Measurements from ENCODE around the gene PGA5. TPM values are rescaled to one million over a fixed set of nuclear protein-coding genes. Genes with fewer than 3 reads are reported as not detected.
A peak's percentile ranks its signal among the peaks of the same experiment; 100 is the strongest.

PGA5 gene
- total RNA-seq, 2 donors from 2014 or later, result 0.75 to 0.93 TPM

DNA sequence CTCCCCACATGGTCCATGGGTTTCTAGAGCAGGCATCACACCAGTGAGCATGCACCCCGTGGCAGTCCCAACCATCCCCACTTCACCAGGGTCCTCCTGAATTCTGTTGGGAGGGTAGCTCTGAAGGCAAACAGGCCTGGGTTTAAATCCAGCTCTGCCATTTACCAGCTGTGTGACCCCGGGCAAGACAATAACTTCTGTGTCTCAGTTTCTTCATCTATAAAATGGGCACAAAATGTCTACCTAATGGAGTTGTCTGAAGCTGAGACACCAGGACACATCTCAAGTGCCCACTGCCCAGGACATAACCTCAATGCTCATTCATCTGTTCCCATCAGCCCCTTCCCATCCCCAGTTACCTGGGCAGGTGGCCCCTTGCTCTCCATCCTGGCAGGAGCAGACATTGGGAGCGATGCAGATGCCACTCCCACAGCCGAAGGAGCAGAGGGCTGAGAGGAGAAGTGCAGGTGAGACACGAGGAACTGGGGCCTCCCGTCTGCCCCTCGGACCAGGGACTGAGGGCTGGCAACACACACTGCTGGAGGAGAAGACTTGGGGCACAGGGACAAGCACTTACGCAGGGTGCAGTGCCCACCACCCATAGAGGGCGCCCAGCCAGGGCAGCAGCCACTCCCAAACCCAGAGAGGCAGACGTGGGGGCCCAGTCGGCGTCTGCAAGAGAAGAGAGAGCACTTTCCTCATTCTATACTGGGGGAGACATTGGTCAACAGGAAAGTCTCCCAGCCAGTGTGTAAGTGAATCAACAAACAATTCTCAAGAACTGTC, 50.1 kb downstream of the PGA5 start:
- TF ChIP-seq, protein P1, sequence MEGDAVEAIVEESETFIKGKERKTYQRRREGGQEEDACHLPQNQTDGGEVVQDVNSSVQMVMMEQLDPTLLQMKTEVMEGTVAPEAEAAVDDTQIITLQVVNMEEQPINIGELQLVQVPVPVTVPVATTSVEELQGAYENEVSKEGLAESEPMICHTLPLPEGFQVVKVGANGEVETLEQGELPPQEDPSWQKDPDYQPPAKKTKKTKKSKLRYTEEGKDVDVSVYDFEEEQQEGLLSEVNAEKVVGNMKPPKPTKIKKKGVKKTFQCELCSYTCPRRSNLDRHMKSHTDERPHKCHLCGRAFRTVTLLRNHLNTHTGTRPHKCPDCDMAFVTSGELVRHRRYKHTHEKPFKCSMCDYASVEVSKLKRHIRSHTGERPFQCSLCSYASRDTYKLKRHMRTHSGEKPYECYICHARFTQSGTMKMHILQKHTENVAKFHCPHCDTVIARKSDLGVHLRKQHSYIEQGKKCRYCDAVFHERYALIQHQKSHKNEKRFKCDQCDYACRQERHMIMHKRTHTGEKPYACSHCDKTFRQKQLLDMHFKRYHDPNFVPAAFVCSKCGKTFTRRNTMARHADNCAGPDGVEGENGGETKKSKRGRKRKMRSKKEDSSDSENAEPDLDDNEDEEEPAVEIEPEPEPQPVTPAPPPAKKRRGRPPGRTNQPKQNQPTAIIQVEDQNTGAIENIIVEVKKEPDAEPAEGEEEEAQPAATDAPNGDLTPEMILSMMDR (conservative IDR thresholded peaks at IDR 0.05), result peak; percentile 61
- H3K4me1 ChIP-seq (ENCODE audit: control insufficient read depth, insufficient read depth, low read length), result no peaks in the 10 kb centered on the region
- H3K27me3 ChIP-seq (ENCODE audit: control insufficient read depth, insufficient read depth, low read length, poor library complexity, severe bottlenecking), result peaks cover 15% of the 10 kb centered on the region
- Mint-ChIP-seq H3K27me3 (ENCODE audit: insufficient read depth) (peaks cover 23% of the 10 kb centered on the region), H3K4me3 (no peak overlapping the region), H3K36me3 (ENCODE audit: low read depth) (peaks cover 10% of the 10 kb centered on the region), H3K9me3 (no peaks in the 10 kb centered on the region), H3K27ac (no peak overlapping the region), H3K4me1 (peaks cover 7% of the 10 kb centered on the region)
- peak; percentile 68 for DNase-seq
- 87 to 96% methylated on average over 4 to 12 of the region's 12 CpGs for WGBS, 2 experiments (ENCODE audit: insufficient coverage in 1 of 2, insufficient read length in 1 of 2)
- no peak overlapping the region for H3K9ac ChIP-seq (ENCODE audit: extremely low read depth, low read length, poor library complexity, severe bottlenecking)
- no peak overlapping the region for H3K4me3 ChIP-seq (ENCODE audit: low read length)
- no peaks in the 10 kb centered on the region for H3K9me3 ChIP-seq (ENCODE audit: control insufficient read depth, low read length)
- H3K27ac ChIP-seq (ENCODE audit: low read depth, low read length), result no peak overlapping the region
- no peaks in the 10 kb centered on the region for H3K36me3 ChIP-seq (ENCODE audit: control insufficient read depth, insufficient read depth, low read length)

DNA sequence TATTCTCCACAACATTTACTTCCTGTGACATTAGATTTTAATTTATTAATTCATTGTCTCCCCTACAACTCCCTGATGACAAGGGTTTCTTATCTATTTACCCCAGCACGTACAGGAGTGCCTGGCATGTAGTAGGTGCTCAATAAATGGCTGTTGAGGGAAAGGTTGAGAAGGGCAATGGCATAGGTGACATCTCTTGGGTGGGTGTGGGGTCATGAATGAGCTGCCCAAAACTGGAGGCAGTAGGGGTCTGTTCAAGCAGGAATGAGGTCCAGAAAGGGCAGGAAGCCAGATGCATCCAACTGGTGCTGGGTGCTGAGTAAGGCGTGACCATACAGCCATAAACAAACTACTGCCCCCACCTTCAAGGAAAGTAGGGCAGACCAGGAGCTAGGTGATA, 51.4 kb downstream of the PGA5 start:
- no peak overlapping the region for H3K9ac ChIP-seq (ENCODE audit: extremely low read depth, low read length, poor library complexity, severe bottlenecking)
- H3K27me3 Mint-ChIP-seq (ENCODE audit: insufficient read depth), result peaks cover 23% of the 10 kb centered on the region
- 100% methylated on average over 2 of the region's 2 CpGs; no CpG with 5 or more reads in 1 of the 2 experiments for WGBS, 2 experiments (ENCODE audit: insufficient coverage in 1 of 2, insufficient read length in 1 of 2)

DNA sequence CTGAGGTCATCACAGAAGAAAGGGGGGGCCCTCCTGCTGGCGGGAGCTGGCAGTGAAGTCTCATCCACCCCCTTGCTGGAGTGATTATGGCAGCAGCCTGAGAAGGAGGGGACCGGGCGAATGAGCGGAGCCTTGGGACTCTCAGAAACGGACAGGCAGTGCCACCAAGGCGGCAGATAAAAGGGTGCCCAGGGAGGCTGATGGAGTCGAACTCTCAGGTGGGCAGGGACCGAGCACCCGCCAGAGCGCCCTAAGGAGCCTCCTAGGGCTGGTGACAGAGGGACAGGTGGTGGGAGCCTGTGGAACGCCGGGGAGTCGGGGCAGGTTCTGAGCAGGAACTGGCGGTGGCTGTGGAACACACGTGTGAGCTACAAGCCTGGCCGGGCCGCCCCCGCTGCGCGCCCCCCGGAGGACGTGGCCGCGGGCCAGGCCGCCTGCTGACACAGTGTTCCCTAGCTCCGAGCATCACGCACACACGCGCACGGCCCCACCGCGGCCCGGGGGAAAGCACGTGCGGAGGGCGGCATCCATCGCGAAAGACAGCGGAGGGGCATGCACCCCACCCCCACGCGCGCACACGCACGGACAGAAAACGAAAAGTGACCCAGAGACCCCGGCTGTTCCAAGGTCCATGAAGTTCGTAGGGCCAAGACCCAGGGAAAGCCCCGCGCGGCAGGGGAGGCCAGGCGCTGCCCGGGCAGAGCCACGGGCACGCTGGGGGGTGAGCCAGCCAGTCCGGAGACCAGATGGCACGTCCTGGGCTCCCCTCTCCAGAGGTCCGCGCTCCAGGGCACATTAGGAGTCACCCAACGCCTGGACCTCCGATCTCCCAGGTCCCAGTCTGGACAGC, 53.1 kb downstream of the PGA5 start:
- H3K36me3 ChIP-seq (ENCODE audit: control insufficient read depth, insufficient read depth, low read length), result peaks cover 19% of the 10 kb centered on the region

More for the DNA sequence above, 51.4 kb downstream of the PGA5 start:
- TF ChIP-seq, protein P1 (conservative IDR thresholded peaks at IDR 0.05), result no peak
- Histone ChIP-seq H3K4me1 (ENCODE audit: control insufficient read depth, insufficient read depth, low read length) (no peaks in the 10 kb centered on the region), H3K9me3 (ENCODE audit: control insufficient read depth, low read length) (no peaks in the 10 kb centered on the region), H3K27ac (ENCODE audit: low read depth, low read length) (no peak overlapping the region), H3K36me3 (ENCODE audit: control insufficient read depth, insufficient read depth, low read length) (peaks cover 2% of the 10 kb centered on the region), H3K4me3 (ENCODE audit: low read length) (no peak overlapping the region), H3K27me3 (ENCODE audit: control insufficient read depth, insufficient read depth, low read length, poor library complexity, severe bottlenecking) (peaks cover 15% of the 10 kb centered on the region)
- H3K36me3 Mint-ChIP-seq (ENCODE audit: low read depth), result peaks cover 10% of the 10 kb centered on the region
- DNase-seq, result no peak
- no peaks in the 10 kb centered on the region for H3K9me3 Mint-ChIP-seq
- no peak overlapping the region for H3K27ac Mint-ChIP-seq
- peaks cover 7% of the 10 kb centered on the region for H3K4me1 Mint-ChIP-seq
- H3K4me3 Mint-ChIP-seq, result no peak overlapping the region

More for the DNA sequence above, 53.1 kb downstream of the PGA5 start:
- peak; percentile 74 for DNase-seq
- Mint-ChIP-seq H3K4me3 (peak overlapping the region; percentile 63), H3K27ac (no peak overlapping the region), H3K4me1 (peaks cover 7% of the 10 kb centered on the region), H3K9me3 (no peaks in the 10 kb centered on the region), H3K36me3 (ENCODE audit: low read depth) (peaks cover 19% of the 10 kb centered on the region), H3K27me3 (ENCODE audit: insufficient read depth) (peaks cover 23% of the 10 kb centered on the region)
- Histone ChIP-seq H3K27ac (ENCODE audit: low read depth, low read length) (no peak overlapping the region), H3K4me3 (ENCODE audit: low read length) (peak overlapping the region; percentile 83), H3K27me3 (ENCODE audit: control insufficient read depth, insufficient read depth, low read length, poor library complexity, severe bottlenecking) (peaks cover 15% of the 10 kb centered on the region), H3K9ac (ENCODE audit: extremely low read depth, low read length, poor library complexity, severe bottlenecking) (peak overlapping the region; percentile 47), H3K9me3 (ENCODE audit: control insufficient read depth, low read length) (no peaks in the 10 kb centered on the region), H3K4me1 (ENCODE audit: control insufficient read depth, insufficient read depth, low read length) (no peaks in the 10 kb centered on the region)
- 2 to 6% methylated on average over 33 to 60 of the region's 60 CpGs for WGBS, 2 experiments (ENCODE audit: insufficient coverage in 1 of 2, insufficient read length in 1 of 2)
- TF ChIP-seq, protein P1 (conservative IDR thresholded peaks at IDR 0.05), result peak; percentile 41

Data from endodermal cell (in vitro differentiated cells).